Amniotic epithelial cell (primary cell): ENCODE data around the gene CHD1.

ENCODE experiments used
- DNase-seq: peaks from one replicate; pipeline ENCODE4 v3.0.0-alpha.2; 2010; ENCODE audit warnings: low read depth

CHD1 gene

DNA sequence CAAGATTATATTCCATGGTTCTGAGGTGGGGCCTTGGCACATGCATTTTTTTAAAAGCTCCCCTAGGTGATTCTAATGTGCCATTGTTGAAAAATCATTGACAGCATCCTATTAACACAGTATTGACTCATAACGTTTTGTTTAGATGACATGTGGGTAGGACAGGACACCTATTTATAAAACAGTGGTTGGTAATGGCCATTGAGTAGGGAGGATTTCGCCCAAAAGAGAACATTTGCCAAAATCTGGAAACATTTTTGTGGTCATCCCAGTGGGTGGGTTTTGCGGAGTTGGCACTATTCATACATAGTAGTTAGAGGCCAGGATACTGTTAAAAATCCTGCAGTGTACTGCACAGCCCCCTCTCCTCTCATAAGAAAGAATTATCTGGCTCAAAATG, 6.4 kb upstream of the CHD1 start:
- no peak for DNase-seq

DNA sequence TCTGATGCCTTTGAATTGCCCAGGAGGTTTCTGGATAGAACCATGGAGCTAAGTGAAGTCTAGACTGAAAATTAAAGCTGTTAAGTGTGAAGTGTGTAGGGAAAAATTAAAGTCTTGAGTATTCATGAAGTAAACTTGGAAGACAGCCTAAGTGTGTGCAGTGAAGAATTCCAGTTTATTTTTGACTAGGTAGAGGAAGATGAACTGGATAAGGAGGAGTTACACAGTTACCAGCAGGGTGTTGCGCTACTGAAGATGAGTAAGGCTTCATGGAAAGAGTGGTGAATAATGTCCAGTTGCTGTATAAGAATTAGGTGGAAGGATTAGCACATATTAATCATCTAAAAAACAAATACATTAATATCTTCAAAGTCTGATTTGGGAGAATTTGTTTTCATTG, 5.7 kb upstream of the CHD1 start:
- peak; percentile 71 for DNase-seq

DNA sequence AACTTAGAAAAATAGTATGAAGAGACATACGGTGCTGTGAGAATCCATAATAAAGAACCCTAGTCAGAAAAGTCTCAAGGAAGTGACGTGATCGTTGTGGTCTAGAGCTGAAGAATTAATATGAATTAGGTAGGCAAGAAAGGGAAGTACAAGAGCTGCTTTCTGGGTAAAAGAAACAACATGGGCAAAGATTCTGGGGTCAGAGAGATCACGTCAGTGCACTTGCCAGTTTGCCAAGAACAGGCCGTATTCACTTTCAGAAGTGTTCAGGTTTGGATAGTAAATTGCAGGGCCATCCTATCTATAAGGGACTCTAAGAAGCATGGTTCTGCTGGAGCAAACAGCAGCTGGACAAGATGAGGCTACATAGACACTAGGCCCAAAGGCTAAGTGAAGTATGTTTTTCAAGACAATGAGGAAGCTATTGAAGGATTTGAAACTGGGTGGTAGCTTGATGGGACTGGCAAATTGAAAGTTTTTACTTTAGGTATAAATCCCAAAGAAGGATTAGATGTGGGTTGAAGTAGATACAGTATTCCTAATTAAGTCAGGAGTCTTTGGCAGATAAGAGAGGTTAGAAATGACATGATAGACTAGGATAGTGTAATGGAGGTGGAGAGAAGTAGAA, 4.8 kb upstream of the CHD1 start:
- DNase-seq = no peak

DNA sequence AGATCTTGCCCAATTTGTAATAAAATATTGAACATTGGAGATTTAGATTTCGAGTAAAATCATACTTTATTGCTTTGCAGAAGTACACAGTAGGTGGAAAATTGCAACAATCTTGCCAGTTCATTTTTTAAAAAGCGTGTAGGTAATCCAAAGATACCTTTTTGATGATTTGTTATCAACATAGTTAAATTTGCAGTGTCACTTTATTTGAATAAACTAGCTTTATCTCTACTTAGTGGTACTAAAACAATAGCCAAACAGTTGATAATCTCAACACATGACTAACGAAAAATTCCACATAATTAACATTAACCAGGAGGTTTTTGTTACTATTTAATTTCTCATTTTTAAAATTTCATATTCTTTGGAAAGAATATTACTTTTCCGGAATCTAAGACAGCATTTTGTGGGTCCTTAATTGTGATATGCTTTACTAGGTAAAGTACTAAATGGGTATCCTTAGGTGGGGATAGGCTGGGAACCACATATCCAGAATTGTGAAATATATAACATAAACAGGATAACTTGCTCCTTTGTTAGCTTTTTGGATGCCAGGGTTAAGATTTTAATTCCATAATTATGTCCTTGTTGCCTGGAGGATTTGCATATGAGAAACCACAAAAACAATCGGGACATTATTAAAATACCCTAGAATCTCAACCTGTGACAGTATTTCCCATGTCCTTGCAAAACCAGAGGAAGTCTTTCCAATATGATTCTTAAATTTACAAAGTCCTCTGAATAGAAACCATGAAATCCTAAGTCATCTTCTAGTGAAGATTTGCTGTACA, 2.4 kb upstream of the CHD1 start:
- no peak for DNase-seq

DNA sequence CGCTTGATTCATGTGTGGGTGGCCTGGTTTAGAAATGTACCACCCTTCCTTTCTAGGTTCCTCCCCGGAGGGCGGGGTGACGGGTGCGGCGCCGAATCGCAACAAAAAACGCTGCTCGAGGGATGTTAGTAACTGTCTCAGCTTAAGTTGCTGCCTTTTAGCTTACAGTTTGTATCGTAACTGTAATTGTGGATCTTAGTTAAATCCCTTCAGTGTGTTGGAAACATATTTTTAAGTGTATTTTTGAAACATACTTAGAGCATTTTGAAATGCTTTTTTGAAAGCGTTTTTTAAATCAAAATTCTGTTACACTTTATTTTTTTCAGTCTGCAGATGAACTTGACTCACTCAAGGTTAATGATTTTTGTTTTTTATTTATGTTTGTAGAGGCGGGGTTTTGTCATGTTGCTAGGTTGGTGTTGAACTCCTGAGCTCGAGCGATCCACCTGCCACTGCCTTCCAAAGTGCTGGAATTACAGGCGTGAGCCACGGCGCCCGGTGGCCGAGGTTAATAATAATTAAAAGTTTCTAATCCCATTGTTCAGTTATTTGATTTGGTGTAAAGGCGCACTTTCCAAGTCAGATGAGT, 997 bp upstream of the CHD1 start:
- DNase-seq = no peak

DNA sequence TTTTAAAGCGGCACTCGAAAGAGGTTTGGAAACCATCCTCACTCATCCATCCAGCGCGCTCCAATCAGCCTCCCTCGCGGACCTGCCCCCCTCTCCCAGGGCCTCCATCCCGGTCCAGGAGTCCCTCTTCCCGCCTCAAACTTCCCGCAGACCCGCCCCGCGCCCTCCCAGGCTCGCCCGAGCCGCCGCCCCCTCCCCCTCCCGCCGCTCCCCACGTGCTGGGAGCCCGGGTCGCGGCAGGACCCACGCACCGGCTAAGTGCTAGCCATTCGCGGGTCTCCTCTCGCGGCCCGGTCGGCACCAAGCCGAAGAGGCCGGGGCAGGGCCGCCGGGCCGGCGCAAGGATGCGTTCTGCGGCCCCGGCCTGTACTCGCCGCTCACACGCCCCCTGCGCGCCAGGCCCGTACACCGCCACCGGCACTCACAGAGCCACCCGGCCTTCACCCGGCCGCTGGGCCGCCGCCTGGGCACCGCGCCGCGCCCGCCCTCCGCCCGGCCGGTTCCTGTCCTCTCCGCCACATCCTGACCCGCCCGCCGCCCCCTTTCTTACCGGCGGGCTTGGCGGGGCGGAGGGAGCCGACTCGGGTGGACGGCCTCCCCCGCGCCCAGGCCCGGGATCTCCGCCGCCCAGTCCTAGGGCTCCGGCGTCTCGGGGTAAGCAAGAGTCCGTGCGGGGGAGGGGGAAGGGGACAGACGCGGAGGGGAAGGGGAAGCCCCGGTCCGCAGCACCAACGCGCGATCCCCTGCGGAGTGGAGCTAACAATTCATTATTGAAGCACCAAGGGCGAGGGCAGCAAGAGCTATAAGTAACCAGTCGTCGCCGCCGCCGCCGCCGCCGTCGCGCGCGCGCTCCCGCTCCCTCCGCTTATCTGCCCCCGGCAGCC, 576 bp downstream of the CHD1 start:
- DNase-seq = peak; percentile 48

DNA sequence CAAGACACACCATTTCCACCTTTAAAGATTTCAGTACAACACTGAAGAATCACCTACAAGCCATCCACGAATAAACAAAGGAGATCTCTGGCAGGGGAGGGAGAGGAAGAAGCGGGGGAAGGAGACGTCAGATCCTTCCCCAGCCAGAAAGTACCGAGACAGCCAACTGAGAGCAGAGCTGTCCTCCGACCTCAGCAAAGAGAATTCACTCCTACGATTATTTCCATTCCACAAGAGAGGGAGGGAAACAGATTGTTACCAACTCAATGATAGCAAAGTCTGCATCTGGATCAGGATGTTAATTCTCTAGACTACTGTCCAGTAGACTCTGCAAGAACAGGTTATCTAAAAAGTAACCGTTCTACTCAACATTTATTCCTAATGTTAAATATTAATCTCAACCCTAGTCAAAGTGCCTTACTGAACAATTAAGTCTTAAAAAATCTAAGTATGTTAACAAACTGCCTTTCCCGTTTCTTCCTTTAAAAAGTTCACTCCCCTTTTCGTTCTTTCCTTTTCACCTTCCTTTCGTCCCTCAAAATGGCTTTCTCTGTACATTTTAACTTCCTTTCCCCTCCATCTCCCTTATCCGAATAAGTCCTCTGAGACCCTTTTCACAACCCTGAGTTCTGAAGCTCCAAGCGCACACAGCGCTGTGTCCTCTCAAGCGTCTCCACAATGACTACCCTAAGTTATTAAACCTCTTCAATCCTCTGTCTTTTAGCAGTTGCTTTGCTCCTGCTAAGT, 1.4 kb downstream of the CHD1 start:
- peak; percentile 84 for DNase-seq

DNA sequence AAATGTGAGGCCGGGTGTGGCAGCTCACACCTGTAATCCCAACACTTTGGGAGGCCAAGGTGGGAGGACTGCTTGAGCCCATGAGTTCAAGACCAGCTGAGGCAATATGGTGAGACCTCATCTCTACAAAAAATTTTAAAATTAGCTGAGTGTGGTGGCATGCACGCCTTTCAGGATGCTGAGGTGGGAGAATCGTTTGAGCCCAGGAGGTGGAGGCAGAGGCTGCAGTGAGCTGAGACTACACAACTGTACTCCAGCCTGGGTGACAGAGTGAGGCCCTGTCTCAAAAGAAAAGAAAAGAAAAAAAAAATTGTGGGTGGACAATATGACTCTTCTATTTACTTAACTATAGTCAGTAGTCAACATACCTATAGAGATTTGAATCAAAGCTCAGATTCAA, 4.8 kb downstream of the CHD1 start:
- DNase-seq = no peak

DNA sequence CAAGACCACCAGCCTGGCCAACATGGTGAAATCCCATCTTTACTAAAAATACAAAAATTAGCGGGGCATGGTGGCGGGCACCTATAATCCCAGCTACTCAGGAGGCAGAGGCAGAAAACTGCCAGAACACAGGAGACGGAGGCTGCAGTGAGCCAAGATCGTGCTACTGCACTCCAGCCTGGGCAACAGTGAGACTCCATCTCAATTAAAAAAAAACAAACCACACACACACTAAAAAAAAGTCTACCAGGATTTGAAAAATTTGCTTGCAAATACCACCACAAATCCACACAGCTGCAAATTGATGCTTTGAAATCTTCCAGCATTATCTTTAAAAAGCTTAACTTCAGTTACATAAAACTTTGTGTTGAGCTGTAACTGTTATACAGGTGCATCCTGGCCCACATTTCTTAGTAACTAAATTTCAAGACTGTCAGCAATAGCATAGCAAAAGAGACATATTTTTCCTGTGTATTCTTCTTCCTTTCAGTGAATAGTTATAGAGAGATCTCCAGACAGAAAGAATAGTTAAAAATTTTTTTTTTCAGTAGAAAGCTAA, 6.8 kb downstream of the CHD1 start:
- DNase-seq = no peak

DNA sequence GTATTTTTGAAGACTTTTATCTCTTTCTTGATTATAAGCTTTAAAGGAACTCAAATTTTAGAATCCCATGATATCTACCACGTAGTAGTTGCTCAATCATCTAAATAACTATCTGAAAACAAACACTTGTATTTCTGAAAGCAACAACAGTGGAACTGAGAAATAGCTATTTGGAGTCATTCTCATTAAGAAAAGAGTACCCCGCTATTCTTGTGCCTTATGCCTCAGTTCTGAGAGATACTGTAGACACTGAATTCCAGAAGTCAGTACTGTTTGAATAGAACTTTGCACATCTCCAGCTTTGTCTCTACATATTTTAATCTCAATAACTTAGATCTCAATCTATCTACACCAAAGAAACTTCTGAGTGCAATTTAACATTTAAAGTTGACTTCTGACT, 11.4 kb downstream of the CHD1 start:
- no peak for DNase-seq

DNA sequence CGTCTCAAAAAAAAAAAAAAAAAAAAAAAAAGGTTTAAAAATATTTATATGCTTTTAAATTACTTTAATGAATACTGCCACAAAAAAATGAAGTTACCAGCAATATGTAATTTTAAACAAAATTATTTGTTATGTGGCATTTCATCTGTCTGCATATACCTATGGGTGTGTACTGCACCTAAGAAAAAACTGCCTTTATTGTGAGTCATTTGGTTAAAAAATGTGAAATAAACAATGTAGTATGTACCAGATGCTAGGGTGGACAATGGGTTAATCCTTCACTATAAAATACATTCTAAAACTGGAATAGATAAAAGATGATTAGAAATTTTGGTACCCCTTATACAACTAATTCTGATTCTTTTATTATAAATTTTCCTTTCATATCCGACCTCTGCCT, 12.3 kb downstream of the CHD1 start:
- no peak for DNase-seq

DNA sequence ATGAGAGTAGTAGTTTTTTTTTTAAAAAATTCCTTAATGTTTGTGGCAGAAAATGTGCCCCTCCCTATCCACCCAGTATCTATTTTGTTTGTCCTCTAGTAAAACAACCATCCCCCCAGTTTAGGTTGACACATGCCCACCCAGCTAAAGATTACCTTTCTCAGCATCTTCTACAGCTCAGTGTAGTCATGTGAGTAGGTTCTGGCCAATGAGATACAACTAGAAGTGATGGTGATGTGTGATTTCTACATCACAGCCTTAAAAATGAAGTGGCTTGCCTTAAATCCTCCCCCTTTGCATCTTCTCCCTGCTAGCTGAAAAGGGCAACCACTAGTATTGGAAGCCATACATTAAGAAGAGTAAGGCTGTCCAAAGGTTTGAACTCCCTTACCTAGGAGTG, 14.9 kb downstream of the CHD1 start:
- no peak for DNase-seq

DNA sequence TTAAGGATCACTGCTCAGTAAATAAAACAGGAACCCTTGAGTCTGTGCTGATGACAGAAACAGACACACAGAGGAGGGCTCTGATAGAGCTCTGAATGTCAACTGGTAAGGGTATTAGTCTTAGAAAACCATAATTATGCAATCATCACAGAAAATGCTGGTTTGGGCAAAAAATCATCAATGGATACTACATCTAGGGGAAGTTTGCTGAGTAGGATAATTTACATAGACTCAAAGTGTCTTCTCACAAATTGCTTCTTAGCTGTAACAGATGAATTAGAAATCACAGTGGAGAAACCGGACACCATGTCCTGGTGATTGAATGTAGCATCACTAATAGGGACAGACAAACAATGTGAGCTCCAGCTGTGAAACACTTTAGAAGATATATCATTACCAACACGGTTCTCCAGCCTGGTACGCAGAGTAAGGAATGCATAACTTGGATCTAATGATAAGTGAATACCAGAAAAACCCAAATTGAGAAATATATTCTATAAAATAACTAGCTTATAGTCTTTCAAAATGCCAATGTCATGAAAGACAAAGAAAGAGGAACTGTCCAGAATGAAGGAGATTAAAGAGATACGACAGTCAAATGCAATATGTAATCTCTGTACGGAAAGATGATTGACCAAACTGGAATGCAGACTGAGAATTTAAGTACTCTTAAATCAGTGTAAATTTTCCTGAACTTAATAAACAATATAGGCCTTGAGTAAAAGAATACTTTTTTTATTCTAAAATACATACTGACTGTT, 17.3 kb downstream of the CHD1 start:
- peak; percentile 56 for DNase-seq

DNA sequence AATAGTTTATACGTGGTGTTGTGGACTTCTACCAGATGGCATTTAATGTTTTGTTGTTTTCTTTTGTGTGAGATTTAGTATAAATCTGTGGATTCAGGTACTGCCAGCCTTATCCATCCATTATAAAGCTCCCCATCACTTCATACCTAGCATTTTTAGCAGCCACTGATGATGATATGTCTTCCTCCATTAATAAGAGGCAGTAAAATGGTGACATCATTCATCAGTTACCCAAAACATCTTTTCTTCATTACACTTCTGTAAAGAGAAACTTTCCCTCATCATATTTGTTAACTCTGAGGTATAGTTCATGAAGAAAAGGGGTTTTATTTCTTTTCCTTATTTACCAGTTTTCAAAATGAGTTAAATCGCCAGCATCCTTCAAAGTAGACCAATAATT, 19.4 kb downstream of the CHD1 start:
- DNase-seq = no peak

DNA sequence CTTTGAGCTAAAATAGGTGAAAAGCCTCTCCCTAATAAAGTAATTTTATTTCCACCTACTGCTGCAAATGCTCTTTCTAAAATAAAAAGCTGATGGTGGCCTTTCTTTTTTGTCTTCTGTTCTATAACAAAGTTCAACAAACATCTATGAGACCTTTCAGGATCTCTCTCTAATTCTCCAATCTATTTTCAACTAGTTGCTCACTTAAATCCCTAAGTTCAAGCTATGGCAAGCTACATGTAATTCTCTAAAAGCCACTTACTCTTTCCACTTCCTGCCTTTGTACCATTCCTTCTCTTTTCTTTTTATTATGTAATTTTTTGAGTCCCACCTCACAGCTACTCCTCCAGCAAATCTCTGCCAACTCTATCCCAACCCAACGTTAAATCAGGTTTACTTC, 20.9 kb downstream of the CHD1 start:
- no peak for DNase-seq

DNA sequence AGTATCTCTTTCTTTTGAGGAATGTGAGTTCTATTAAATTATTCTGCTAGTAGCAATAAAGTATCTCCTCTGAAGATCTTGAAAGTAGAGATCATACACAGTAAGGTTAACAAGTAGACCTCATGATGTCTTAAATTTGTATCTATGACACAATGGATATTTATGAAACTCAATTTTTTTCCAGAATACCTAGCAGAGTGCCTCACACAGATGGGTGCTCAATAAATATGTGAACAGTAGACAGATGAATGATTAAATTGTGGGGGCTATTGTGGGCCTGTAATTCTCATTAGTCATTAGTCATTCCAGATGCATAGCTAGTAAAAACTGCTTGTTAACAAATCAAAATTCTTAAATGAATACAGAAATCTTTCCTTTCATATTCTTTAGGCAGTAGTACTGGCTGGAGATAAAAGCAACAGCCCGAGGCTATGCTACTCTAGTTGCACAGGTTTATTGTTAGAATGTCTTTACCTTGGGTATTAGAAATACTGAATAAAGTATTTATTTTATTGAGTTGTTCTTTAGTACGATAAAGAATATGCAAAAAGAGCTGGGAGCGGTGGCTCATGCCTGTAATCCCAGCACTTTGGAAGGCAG, 22.0 kb downstream of the CHD1 start:
- no peak for DNase-seq

DNA sequence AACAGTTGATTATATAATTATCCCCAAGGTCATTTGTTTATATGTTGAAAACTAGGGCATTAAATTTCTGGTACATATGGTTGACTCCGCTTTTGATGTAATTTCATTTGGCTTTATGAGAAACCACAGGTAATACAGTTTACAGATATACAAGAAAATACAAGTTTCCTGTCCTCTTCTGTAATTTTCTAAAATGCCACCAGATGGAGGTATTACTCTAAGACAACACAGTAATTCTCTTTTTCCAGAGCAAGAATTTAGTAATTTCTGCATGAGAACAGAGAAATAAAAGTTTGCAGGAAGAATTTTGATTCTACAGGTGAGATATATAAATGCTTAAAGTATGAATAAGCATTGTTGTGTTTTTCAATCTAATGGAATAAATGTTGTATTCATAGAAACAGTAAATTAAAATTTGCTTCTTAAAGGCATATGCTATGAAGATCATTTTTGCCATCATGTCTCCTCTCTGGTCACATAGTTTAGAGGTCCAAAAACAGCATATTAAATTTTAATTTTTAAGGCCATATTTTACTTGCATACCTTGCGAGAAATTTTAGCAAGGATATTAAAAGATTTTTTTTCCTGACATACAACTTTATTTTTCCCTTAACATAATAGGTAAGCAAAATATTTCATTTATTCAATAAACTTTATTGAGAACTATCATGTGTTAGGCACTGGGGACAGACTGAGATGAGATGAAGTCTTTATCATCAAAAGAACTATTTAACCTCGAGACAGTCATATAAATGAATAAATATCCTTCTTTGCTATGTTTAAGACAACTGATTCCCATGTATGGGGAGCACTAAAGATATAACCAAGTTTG, 22.7 kb downstream of the CHD1 start:
- DNase-seq = peak; percentile 45

DNA sequence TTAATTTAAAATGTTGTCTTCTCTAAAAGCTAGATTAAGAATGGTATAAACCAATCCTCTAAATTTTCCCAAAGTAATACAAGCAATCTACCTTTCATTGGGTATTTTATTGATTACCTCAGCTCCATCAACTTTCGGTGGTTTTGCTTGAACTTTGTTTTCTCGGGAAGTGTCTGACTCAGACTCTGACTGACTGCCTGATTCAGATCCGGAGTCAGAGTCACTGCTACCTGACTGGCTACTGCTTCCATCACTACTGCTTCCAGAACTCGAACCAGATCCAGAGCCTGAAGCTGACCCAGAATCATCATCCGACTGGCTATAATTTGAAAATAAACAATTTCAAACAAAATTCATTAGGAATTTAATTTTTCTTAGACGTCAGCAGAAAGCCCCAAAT, 24.0 kb downstream of the CHD1 start:
- peak; percentile 42 for DNase-seq

DNA sequence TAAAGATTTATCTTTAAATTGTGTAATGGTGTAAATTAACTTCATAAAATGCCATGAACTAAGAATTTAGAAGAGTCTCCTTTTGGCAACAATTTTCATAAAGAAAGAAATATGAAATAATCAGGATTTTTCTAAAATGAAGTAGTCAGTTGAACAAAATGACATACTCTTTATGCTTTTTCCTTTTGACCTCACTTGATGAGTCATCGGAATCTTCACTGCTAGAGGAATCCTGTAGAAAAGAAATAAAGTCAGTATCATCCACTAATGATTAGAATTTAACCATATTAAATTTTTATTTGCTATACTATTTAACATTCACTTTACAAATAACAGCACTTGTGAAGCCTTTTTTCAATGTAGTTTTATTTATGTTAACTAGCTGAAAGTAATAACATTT, 26.1 kb downstream of the CHD1 start:
- peak; percentile 49 for DNase-seq
